GM12878 (cell line): Measurements from ENCODE around the gene PLTP.

Experiments
- CBX3 ChIP-seq: fragments of 200-600 bp; sonication (generic); IDR thresholded peaks from 2 replicates; pipeline ENCODE4 v1.6.1; 2016; ENCODE audit warnings: low read depth, borderline replicate concordance
- CREM ChIP-seq: IDR thresholded peaks from 2 replicates; pipeline ENCODE4 v1.6.1; 2014; ENCODE audit warnings: antibody characterized with exemption, low read depth
- EP300 ChIP-seq, 2 experiments: fragments of 150-350 bp in 1 of 2; IDR thresholded peaks; 2 replicates each; pipeline ENCODE4 v1.6.1; 2011 to 2012; ENCODE audit warnings: low read depth in 2 of 2, low read length in 2 of 2, borderline replicate concordance in 1 of 2, improper control_type of control experiment in 1 of 2, inconsistent platforms in 1 of 2; ENCODE audit not compliant: control insufficient read depth in 1 of 2
- EZH2 ChIP-seq: IDR thresholded peaks from 2 replicates; pipeline ENCODE4 v1.6.1; 2012; ENCODE audit warnings: low read depth, mild to moderate bottlenecking, control low read depth, inconsistent platforms, low read length, borderline replicate concordance; ENCODE audit not compliant: control insufficient read depth
- HCFC1 ChIP-seq: fragments of 150-350 bp; IDR thresholded peaks from 2 replicates; pipeline ENCODE4 v1.6.1; 2014; ENCODE audit warnings: low read length
- HDAC2 ChIP-seq: fragments of 200-600 bp; sonication (generic); IDR thresholded peaks from 2 replicates; pipeline ENCODE4 v1.6.1; 2017
- SREBF1 ChIP-seq: IDR thresholded peaks from 2 replicates; pipeline ENCODE4 v1.6.1; 2012; ENCODE audit warnings: mild to moderate bottlenecking, low read length
- TF ChIP-seq, protein P1 (sequence below), 3 experiments: IDR thresholded peaks in 2 of 3; conservative IDR thresholded peaks in 1 of 3; 2 replicates each; pipeline ENCODE4 v1.5.1; 2011; ENCODE audit warnings: low read depth in 3 of 3, low read length in 3 of 3, mild to moderate bottlenecking in 3 of 3, control low read depth in 2 of 3, moderate library complexity in 2 of 3, inconsistent platforms in 1 of 3, mixed read lengths in 1 of 3; ENCODE audit not compliant: control insufficient read depth in 2 of 3, insufficient read depth in 1 of 3; ENCODE audit errors: extremely low read depth in 1 of 3

DNA sequence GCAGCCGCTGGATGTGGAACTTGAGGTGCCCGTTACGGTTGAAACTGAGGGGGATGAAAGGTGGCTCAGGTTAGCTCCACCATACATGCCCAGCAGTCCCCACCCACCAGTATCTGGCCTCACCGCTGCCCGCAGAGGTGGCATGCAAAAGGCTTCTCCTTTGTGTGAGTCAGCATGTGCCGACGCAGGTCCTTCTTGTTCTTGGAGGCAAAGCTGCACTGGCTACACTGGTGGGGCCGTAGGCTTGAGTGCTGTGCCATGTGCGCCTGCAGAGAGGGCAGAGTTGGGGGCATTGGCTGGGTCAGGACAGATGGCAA, 38.3 kb upstream of the PLTP start:
- TF ChIP-seq HDAC2 = no peak
- TF ChIP-seq, protein P1, sequence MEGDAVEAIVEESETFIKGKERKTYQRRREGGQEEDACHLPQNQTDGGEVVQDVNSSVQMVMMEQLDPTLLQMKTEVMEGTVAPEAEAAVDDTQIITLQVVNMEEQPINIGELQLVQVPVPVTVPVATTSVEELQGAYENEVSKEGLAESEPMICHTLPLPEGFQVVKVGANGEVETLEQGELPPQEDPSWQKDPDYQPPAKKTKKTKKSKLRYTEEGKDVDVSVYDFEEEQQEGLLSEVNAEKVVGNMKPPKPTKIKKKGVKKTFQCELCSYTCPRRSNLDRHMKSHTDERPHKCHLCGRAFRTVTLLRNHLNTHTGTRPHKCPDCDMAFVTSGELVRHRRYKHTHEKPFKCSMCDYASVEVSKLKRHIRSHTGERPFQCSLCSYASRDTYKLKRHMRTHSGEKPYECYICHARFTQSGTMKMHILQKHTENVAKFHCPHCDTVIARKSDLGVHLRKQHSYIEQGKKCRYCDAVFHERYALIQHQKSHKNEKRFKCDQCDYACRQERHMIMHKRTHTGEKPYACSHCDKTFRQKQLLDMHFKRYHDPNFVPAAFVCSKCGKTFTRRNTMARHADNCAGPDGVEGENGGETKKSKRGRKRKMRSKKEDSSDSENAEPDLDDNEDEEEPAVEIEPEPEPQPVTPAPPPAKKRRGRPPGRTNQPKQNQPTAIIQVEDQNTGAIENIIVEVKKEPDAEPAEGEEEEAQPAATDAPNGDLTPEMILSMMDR (IDR thresholded peaks at IDR 0.05 in 2 of 3, conservative IDR thresholded peaks at IDR 0.05 in 1 of 3; ENCODE audit: control insufficient read depth in 2 of 3, extremely low read depth in 1 of 3, insufficient read depth in 1 of 3, low read depth in 3 of 3, low read length in 3 of 3) = no peak
- TF ChIP-seq CBX3 = no peak
- no peak for TF ChIP-seq EP300 (IDR thresholded peaks at IDR 0.05; ENCODE audit: borderline replicate concordance in 1 of 2, control insufficient read depth in 1 of 2, low read depth in 2 of 2, low read length in 2 of 2)
- TF ChIP-seq SREBF1 = no peak
- TF ChIP-seq HCFC1 = no peak
- no peak for TF ChIP-seq EZH2
- no peak for TF ChIP-seq CREM
